ENCODE data around the gene RFX1.

Gene RFX1

GRCh38 chr19:13996928-13997630 lies 9.0 kb downstream of the RFX1 start:
- no peak for DNase-seq (ENCODE audit: low read depth, low spot score)

GRCh38 chr19:13995878-13996765 lies 10.0 kb downstream of the RFX1 start:
- no peak for DNase-seq (ENCODE audit: low read depth, low spot score)

GRCh38 chr19:13995017-13995728 lies 10.9 kb downstream of the RFX1 start:
- no peak for DNase-seq (ENCODE audit: low read depth, low spot score)

GRCh38 chr19:13993590-13994300 lies 12.4 kb downstream of the RFX1 start:
- no peak for DNase-seq (ENCODE audit: low read depth, low spot score)

- DNase-seq (ENCODE audit: low read depth, low spot score): no peak
These were observed 14.1 kb downstream of the RFX1 start for GRCh38 chr19:13992025-13992424.

- no peak for DNase-seq (ENCODE audit: low read depth, low spot score)
These were observed 16.0 kb downstream of the RFX1 start for GRCh38 chr19:13990085-13990484.

- DNase-seq (ENCODE audit: low read depth, low spot score): no peak
These were observed 16.6 kb downstream of the RFX1 start for GRCh38 chr19:13989487-13989886.

- DNase-seq (ENCODE audit: low read depth, low spot score): no peak
These were observed 18.8 kb downstream of the RFX1 start for GRCh38 chr19:13987101-13987890.

GRCh38 chr19:13986348-13986904 lies 19.7 kb downstream of the RFX1 start:
- peak; percentile 32 for DNase-seq (ENCODE audit: low read depth, low spot score)

GRCh38 chr19:13985771-13986347 lies 20.3 kb downstream of the RFX1 start:
- no peak for DNase-seq (ENCODE audit: low read depth, low spot score)

GRCh38 chr19:13984875-13985741 lies 21.0 kb downstream of the RFX1 start:
- DNase-seq (ENCODE audit: low read depth, low spot score): no peak

GRCh38 chr19:13984186-13984585 lies 21.9 kb downstream of the RFX1 start:
- DNase-seq (ENCODE audit: low read depth, low spot score): no peak

- DNase-seq (ENCODE audit: low read depth, low spot score): no peak
These were observed 22.8 kb downstream of the RFX1 start for GRCh38 chr19:13983213-13983889.

GRCh38 chr19:13982773-13983172 lies 23.3 kb downstream of the RFX1 start:
- DNase-seq (ENCODE audit: low read depth, low spot score): no peak

GRCh38 chr19:13981988-13982501 lies 24.1 kb downstream of the RFX1 start:
- no peak for DNase-seq (ENCODE audit: low read depth, low spot score)

- DNase-seq (ENCODE audit: low read depth, low spot score): no peak
These were observed 24.7 kb downstream of the RFX1 start for GRCh38 chr19:13981467-13981866.

GRCh38 chr19:13981021-13981420 lies 25.1 kb downstream of the RFX1 start:
- DNase-seq (ENCODE audit: low read depth, low spot score): no peak

GRCh38 chr19:13980340-13980739 lies 25.8 kb downstream of the RFX1 start:
- no peak for DNase-seq (ENCODE audit: low read depth, low spot score)
